Fibroblast of skin of left biceps (primary cell): ENCODE data around the gene KLC4.

ENCODE experiments used
- DNase-seq, 2 experiments: peaks; one replicate each; pipeline ENCODE4 v3.0.0-alpha.2; 2013; ENCODE audit warnings: low read depth in 2 of 2

KLC4 gene

DNA sequence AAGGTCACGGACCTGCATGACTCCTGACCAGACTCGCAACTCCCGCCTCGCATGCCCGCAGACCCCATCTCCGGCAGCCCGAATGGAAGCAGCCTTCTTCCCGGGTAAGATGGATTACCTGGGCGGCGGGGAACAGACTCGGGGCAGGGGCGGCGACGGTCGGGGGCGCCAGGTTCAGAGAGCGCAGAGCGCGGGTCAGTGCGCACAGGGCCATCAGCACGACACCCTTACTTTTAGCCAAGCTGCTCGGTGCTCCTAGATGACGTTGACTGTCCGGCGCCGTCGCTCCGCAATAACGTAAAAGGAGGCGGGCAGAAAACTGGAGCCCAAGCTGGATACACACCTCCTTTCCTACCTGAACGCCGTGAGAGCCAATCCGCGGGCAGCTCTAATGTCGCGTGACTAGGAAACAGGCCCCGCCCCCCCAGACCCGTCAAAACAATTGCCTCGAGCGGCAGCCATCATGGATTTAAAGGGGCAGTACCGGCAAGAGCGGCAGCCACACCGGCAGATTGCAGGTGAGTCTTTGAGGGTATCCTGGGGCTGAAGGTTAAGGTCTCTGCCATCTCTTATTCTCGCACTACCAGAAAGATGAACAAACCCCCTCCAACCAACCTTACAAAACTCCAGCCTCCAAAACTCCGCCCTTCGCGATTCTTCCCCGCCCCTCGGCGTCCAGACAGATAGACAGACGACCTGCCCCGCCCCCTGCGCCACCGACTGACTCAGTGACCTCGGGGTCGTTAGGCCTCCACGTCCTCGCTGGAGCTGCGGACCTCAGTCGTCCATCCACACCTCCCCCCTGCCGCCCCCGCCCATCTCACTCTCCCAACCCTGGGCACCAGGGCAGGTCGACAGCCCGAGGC is at the start of gene KLC4, which contains the start of gene MRPL2:
Gene KLC4, plus strand, starts transcription at position 464 of the 866 bp plus-strand sequence. CDS start 1,705 bp downstream, outside the sequence.
Gene MRPL2, minus strand, starts transcription at position 267 of the 866 bp plus-strand sequence. Its CDS starts 53 bp downstream, at position 214.
- DNase-seq: peak; percentile 94 to 95

DNA sequence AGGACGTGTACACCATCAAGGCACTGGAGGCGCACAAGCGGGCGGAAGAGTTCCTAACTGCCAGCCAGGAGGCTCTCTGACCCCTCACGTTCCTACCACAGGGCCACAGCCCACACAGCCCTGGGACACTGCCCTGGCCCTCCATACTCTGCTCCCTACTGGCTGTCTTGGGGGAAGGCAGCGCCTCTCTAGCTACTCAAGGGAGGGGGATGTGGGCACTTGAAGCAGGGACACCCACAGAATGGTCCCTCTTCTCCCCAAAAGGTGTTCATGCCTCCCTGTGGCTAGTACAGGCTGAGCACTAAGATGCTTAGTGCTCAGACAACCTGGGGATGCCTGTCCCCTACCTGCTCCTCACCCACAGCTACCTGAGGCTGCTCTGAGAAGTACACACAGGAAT is 48.2 kb upstream of the KLC4 start:
- no peak for DNase-seq

DNA sequence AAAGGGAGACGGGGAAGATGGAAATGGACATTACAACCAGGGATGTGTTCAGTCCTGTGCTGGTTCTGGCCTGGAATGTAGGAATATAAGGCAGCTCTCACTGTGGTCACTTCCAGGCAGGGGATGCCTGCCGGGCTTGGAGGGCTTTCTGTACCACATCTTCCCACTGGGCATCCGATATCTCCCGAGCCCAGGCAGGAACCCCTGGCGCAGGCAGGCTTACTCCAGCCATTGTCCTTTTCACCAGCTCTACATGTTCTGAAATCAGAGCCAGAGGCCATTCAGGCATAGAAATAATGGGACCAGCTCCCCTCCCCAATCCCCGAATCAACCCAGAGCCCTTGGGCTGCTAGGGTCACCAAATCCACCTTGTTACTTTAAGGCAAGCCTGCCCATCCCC is 47.1 kb upstream of the KLC4 start:
- no peak for DNase-seq

DNA sequence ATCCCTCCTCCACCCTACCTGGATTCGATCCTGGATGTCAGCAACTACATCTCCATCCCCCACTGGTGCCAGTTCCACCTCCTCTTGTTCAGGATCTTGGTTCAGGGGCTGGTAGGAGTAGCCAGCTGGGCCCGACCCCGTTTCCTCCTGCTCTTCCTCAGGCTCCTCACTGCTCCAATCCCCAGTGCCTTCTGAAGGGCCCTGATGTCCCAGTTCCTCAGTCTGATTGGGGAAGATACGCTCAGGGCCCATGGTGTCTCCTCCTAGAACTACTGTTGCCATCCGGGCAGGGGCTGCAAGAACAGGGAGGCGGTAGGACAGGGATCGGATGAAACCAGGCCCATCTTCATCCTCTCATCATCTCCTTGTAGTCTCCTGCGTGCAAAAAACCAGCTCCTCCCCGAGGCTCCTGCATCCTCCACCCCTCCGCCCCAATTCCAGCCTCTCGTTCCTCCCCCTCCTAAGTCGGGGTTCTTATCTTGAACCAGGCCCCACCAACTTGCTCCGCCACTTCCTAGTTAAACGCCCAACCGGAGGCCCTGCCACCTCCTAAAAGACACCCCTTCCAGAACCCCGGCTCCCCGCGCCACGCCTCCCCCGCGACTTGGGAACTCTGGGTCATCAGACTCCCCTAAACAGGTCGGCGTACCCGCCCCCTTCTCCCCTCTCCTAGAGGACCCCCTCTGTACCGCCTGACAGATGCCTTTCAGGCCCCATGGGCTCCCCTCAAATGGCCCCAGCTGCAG is 46.2 kb upstream of the KLC4 start:
- no peak for DNase-seq

DNA sequence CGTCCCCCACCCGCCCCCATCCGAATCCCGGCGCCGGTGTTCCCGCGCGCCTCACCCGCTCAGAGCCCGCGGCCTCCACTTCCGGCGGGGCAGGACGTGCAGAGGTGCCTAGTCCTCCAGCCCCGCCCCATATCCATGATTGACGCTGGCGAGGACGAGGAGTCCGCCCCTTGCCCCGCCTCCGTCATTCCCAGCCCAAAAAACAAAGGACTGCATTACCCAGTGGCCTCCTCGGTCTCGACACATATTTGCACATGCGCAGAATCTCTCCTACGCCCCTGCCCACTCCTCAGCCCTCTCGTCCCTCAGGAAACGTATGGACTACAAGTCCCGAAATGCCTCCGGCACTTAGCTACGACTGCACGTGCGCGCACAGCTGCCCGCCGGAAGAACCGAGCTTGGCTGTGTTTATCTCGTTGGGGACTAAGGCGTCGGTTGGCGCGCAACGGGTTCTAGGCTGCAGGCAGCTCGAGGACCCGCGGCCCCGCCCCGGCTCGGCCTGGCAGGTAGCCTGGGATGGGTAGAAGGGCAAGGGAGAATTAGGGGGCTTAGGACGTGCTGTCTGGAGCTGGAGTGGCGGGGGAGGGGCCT is 45.5 kb upstream of the KLC4 start, which contains the start of the genes KLHDC3 and MEA1:
Gene KLHDC3, plus strand, starts transcription at position 407 of the 591 bp plus-strand sequence. CDS start 2,944 bp downstream, outside the sequence.
Gene MEA1, minus strand, starts transcription at position 104 of the 591 bp plus-strand sequence. CDS start 133 bp downstream, outside the sequence.
- peak; percentile 99 for DNase-seq

DNA sequence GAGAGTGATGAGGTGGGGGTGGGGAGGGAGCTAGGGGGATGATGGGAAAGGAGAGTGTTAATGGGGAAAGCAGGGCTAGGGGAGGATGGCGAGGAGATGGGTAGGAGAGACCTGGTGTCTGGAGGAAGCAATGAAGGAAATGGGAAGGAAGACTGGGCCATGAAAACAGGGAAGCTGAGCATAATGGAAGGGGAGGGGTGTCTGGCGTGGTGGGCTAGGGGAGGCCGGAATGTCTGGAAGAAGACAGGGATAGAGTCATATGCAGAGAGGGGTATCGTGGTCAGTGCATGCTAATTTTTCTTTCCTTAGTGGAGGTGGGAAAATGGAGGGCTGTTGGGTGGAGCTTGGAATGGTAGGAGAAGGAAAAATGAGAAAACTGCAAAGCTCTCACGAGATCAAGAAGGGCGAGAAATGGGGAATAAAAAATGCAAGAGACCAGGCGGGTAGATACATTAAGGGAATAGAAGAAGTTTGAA is 45.0 kb upstream of the KLC4 start:
- DNase-seq: no peak

DNA sequence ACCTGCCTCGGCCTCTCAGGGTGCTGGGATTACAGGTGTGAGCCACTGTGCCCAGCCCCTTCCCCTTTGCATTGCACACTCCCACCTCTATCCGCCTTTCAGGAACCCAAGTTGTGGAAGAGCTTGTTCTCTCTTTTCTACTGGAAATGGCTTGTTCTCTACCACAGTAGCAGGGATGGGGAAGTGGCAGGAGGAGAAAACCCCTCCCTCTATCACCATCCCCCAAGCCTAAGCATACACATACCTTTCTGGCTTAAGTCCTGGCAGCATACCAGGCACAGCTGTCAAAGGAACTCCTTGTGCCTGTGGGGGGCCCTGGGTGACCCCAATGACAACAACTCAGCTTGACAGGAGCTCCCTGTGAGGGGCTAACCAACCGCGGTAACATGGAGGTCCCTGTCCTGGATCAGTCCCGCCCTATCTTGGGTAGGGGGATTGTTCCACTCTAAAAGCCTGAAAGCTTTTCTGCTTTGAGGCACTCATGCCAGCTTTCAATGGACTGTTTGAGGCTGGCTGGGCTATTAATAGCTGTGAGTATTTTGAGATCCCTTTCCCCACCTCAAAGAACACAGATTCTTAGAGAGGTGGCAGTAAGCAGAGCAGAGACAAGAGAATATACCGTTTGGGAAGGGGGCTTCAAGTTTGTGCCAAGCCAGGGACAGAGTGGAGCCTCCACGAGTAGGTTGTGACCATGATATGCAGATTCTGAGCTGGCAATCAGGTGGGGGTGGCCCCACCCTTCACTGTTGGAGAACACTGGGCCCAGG is 43.1 kb upstream of the KLC4 start:
- no peak for DNase-seq

DNA sequence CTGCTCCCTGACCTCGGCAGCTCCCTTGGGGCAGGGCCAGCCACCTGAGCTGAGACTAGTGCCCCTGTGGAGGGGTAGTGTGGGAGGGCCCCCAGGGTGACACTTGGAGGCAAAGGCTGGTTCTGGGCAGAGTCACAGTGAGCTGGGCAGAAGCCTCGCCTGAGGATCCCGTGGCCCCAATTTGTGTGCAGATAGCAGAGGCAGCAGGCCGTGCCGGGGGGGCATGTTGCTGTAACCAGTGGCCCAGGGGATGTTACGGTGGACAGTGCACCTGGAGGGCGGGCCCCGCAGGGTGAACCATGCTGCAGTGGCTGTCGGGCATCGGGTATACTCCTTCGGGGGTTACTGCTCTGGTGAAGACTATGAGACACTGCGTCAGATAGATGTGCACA is 42.5 kb upstream of the KLC4 start:
- no peak for DNase-seq

DNA sequence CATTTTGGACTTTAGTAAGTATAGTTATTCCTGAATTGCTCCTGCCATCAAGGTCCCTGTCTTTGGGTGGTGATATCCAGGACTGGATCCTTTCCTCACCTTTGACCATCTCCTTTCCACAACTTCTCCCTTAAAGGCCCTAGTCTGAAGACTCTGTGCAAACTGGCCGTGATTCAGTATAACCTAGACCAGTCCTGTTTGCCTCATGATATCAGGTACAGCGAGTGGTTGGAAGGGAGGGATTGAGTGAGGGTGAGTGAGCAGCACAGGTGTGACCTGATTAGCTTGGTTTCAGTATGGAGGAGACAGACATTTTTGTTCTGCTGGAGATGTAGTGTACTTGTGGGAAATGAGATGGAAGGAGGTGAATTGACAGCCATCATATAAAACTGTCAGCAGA is 40.3 kb upstream of the KLC4 start:
- DNase-seq: no peak

DNA sequence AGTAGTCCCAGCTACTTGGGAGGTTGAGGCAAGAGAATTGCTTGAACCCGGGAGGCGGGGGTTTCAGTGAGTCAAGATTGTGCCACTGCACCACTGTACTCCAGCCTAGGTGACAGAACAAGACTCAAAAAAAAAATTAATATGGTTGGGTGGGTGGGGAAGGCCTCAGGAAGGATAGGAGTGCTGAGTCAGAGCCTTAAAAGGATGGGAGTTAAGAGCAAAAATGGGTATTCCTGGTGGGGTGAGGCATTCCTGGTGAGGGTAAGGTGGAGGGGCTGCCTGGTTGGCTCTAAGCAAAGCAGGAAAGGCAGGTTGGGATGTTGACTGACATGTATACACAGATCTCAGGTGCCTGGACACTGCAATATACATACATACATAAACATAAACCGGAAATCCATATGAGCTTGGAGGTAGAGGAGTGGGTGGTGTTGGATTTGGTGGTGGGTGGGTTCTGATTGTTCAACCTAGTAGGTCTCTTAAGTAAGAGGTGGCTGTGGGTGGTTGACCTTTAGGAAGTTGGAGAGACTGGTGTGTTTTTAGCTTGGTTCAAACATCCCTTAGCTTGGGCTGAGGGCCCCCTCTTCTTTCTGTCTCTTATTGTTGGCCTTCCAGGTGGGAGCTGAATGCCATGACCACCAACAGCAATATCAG is 39.3 kb upstream of the KLC4 start:
- no peak for DNase-seq

DNA sequence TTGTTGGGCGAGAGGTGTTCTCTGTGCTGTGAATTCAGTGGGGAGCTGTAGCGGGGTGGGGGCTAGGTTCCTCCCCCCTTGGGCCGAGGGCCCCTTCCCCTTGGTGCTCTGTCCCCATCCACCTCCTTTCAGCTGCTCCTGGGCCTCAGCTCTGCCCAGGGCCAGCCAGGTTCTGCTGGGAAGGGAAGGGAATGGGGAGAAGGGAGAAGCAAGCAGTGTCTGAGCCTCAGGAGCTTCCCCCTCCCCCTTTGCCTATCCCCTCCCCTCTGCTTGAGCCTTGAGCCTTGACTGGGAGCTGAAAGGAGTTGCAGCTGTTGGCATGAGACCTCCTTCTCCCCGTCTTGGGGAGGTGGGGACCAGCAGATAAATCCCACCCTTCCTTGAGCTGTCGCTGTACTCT is 38.6 kb upstream of the KLC4 start:
- DNase-seq: no peak

DNA sequence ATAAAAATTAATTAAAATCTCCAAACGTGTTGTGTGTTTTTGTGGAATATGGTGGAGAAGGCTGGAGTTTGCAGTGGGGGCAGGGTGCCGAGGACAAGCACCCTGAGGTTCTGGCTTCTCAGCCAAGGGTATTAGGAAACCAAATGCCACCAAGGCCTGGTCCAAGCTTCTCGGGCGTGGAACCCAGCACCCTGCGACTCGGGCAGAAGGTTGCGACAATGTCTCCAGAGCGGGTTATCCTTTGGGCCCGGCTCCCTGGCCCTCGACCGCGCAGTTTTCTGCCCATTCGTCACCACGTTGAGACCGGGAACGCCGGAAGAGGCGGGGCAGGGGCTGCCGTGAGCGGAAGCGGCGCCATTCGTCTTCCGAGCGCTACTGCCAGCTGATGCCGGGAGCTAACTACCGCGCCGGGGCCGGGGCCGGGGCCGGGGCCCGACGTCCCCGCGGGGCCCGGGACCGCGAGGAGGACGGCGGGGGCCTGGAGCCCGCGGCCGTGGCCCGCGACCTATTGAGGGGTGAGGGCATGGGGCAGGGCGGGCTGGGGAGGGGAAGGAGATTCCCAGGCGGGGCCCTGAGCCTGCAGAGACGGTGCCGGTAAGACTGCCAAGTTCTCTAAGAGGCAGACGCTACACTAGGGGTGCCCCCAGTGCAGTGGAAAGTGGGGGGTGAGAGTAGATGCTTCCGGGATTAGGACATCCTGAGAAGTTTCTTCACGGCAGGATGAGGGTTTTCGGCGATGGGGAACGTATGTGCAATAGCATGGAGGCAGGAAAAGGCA is 38.0 kb upstream of the KLC4 start, which contains the start of gene RRP36:
Gene RRP36, plus strand, starts transcription at position 354 of the 778 bp plus-strand sequence. Its CDS starts 32 bp downstream, at position 386.
- DNase-seq: peak in 1 of 2 experiments; percentile 20

DNA sequence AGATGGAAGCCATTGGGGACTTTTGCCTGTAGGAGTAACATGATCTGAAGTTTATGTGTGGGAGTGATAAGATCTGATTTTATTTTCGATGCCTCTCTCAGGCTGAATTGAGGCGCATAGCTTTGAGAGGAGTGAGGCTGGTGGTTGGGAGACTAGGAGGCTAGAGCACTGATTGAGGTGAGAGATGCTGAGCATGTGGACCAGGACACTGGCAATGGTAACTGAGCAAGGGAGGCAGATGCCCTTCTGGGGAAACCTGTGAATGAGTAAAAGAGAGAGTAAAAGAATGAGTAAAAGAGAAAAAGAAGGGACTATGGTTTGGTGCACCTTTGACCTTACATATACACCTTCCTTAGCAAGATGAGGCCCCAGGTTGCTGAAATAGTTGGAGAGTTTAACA is 35.0 kb upstream of the KLC4 start:
- no peak for DNase-seq

DNA sequence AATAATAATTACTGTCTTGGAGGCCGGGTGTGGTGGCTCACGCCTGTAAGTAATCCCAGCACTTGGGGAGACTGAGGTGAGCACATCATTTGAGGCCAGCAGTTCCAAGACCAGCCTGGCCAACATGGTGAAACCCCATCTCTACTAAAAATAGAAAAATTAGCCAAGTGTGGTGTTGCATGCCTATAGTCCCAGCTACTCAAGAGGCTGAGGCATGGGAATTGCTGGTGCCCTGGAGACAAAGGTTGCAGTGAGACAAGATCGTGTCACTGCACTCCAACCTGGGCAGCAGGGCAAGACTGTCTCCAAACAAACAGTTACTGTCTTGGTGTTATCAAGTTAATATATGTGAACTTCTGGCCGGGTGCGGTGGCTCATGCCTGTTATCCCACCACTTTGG is 33.1 kb upstream of the KLC4 start:
- DNase-seq: no peak

DNA sequence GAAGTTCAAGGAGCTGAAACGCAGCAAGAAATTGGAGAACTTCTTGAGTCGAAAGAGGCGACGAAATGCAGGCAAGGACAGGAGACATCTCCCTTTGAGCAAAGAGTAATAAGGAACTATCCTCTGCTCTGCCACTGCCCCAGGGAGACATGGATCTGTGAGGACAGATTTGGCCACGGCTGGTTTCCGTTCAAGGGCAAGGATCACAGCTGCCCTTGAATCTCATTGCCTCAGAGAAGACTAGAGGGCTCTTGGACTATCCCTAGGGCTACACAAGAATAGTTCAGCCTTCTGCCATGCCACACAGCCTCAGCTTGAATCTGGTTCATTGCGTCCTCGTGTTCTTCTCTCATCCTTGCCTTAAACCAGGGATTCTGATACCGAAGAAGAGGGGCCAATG is 30.3 kb upstream of the KLC4 start:
- DNase-seq: no peak

DNA sequence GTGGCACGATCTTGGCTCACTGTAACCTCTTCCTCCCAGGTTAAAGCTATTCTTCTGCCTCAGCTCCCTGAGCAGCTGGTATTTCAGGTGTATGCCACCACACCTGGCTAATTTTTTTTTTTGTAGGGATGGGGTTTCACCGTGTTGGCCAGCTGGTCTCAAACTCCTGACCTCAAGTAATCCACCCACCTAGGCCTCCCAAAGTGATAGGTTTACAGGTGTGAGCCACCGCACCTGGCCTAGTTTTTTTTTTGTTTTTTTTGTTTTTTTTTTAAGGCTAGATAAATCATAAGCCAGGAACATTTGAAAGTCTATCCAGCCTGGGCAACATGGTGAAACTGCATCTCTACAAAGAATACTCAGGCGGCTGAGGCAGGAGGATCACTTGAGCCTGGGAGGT is 27.1 kb upstream of the KLC4 start:
- no peak for DNase-seq

DNA sequence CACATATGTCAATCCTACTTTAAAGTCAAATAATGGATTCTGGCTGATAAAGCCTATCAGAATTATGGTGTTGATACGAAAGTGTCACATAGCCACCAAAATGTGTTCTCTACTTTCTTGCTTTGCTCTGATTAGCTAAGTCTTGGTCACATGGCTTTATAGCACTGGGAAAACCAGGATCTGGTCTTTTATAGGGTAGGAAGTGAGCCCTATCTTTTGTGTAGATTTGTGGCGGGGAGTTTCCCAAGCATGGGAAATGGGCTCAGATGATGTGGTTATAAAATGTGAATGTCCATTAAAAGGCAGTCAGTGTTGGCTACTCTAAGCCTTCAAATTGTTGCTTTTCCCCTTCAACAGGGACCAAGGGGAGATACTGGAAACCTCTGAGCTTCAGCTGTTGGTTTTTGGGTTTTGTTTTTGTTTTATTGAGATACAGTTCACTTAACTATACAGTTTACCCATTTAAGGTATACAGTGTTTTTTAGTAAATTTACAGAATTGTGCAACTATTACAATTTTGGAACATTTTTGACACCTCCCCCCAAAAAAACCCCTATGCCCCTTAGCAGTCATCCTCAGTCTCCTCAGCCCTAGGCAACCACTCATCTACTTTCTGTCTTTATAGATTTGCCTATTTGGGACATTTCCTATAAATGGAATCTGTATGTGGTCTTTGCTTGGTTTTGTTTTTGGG is 25.8 kb upstream of the KLC4 start:
- DNase-seq: no peak

DNA sequence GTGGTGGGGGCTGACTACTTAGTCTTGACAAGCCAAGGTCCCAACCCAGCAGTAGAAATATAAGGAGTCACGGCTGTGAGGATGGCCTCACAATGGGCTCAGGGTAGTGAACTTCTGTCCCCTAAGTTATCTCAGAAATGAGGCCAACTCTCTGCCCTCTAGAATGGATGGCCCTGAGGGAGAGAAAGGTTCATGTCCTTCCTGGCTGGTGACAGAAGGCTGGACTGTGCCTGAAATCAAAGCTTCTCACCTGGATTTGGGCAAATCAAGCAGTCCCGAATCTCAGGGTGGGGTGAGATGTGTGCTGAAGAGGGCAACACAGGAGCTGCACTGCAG is 25.3 kb upstream of the KLC4 start:
- no peak for DNase-seq

DNA sequence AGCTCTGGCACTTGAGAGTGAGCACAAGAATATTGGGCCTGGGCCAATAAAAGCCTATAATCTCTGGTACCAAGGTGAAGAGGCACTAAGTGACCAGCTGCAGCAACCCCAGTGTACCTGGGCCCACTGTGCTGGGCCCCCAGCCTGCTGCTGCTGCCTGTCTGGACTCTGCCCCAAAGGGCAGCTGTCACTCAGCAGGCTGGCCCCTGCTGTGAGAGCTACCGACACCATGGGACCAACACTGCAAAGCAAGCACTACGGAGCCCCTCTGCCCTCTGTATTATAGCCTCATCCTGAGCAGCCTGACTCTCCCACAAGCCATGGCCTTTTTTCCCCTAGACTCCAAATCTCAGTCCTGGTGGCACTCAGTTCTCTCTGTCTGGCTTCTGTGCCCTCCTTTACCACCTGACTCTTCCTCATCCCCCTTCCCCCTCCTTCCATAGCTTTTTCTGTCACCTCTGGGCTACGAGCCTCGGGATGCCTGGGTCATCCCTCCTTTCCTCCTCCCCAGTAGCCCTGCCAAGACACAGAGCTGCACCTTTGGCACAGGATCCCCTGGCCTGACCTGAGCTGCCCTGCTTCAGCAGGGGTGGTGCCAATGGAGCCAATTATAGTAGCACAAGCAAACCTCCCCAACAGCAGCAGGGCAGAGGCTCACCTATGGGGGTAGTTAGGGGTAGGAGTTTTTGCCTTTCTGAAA is 23.8 kb upstream of the KLC4 start:
- no peak for DNase-seq
